ENCODE data around the gene OR2L5. TPM values are rescaled to one million over a fixed set of nuclear protein-coding genes. Genes with fewer than 3 reads are reported as not detected.

The OR2L5 gene
- total RNA-seq, 1 experiment from 2014 or later, result not detected

DNA sequence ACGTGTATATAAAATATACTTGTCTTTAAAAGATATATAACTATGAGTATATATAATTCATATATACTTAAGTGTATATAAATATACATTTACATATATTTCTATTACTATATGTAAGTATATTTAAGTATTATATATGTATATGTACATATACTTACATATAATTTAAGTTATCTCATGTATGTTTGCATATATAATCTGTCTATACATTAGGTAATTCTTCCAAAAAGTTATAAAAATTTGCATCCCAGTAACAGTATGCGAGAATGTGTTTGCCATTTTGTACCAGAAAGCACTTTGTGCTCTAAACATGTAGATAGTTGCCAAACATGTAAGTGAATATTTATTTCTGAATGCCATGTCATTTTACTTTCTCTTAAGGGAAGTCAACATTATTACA lies 48.5 kb upstream of the OR2L5 start, which contains the start of gene OR2AK2:
OR2AK2 (plus strand) TSS at position 301 of the 400 bp plus-strand sequence. CDS start 144 bp downstream, outside the sequence.
- peaks cover 78% of the 10 kb centered on the region in 2 experiments for H3K9me3 Mint-ChIP-seq
- H3K23ac ChIP-seq (ENCODE audit: insufficient read length, low read depth, low read length), result no peak within 1 kb of the TSS
- H3T11ph ChIP-seq (ENCODE audit: low read length), result no peak within 1 kb of the TSS
- H3K4me2 ChIP-seq (ENCODE audit: insufficient read depth, insufficient read length, low read length), result no peak within 1 kb of the TSS
- H3K27me3 Mint-ChIP-seq (ENCODE audit: low read depth), result no peaks in the 10 kb centered on the region
- no peaks in the 10 kb centered on the region for H3K4me1 ChIP-seq (ENCODE audit: insufficient read depth, low read length)
- H3K79me1 ChIP-seq (ENCODE audit: insufficient read depth, low read depth, low read length, poor library complexity, severe bottlenecking), result no peaks in the 10 kb centered on the region
- WGBS (ENCODE audit: extremely low coverage, insufficient read length, low lambda C conversion rate), result no CpG with 5 or more reads among the region's 2 CpGs
- H3K9me3 ChIP-seq (ENCODE audit: control insufficient read depth, low read depth, low read length), result peaks cover 59% of the 10 kb centered on the region
- no peak within 1 kb of the TSS for H3K27ac Mint-ChIP-seq
- H2BK5ac ChIP-seq (ENCODE audit: insufficient read length, low read length), result no peak within 1 kb of the TSS
- no peak within 1 kb of the TSS for H2AFZ ChIP-seq (ENCODE audit: low read length)
- no peak within 1 kb of the TSS for H3K9ac ChIP-seq (ENCODE audit: extremely low read depth, insufficient read length, low read length)
- no peak within 1 kb of the TSS for H3K18ac ChIP-seq (ENCODE audit: insufficient read length, low read depth, low read length)
- no peaks in the 10 kb centered on the region for H3K79me2 ChIP-seq (ENCODE audit: insufficient read depth, low read length)
- H3K36me3 Mint-ChIP-seq (ENCODE audit: insufficient read depth in 1 of 3, low read depth in 3 of 3), result peaks cover 0 to 15% (median 5%) of the 10 kb centered on the region in 3 experiments; a peak in 3 of 7 replicates
- no peak within 1 kb of the TSS for H3K4me3 Mint-ChIP-seq
- H4K5ac ChIP-seq (ENCODE audit: insufficient read length, low read depth, low read length), result no peak within 1 kb of the TSS
- no peak within 1 kb of the TSS for H2BK15ac ChIP-seq (ENCODE audit: low read depth, low read length)
- no peaks in the 10 kb centered on the region for H3K23me2 ChIP-seq (ENCODE audit: insufficient read length, low read depth, low read length, poor library complexity, severe bottlenecking)
- no peaks in the 10 kb centered on the region for H3K4me1 Mint-ChIP-seq
- H3K14ac ChIP-seq (ENCODE audit: insufficient read depth, low read length), result no peak within 1 kb of the TSS
- H3K56ac ChIP-seq (ENCODE audit: insufficient read length, low read depth, low read length), result no peak within 1 kb of the TSS
- no peak within 1 kb of the TSS for H2AK5ac ChIP-seq (ENCODE audit: insufficient read length, low read length)
- no peak within 1 kb of the TSS for H2BK120ac ChIP-seq (ENCODE audit: low read depth, low read length, poor library complexity, severe bottlenecking)
- H3K27me3 ChIP-seq (ENCODE audit: insufficient read depth, low read length), result no peaks in the 10 kb centered on the region
- H2BK12ac ChIP-seq (ENCODE audit: insufficient read length, low read depth, low read length), result no peak within 1 kb of the TSS
- no peak for DNase-seq
- H3K4ac ChIP-seq (ENCODE audit: low read depth, low read length), result no peak within 1 kb of the TSS
- TF ChIP-seq, protein P1, sequence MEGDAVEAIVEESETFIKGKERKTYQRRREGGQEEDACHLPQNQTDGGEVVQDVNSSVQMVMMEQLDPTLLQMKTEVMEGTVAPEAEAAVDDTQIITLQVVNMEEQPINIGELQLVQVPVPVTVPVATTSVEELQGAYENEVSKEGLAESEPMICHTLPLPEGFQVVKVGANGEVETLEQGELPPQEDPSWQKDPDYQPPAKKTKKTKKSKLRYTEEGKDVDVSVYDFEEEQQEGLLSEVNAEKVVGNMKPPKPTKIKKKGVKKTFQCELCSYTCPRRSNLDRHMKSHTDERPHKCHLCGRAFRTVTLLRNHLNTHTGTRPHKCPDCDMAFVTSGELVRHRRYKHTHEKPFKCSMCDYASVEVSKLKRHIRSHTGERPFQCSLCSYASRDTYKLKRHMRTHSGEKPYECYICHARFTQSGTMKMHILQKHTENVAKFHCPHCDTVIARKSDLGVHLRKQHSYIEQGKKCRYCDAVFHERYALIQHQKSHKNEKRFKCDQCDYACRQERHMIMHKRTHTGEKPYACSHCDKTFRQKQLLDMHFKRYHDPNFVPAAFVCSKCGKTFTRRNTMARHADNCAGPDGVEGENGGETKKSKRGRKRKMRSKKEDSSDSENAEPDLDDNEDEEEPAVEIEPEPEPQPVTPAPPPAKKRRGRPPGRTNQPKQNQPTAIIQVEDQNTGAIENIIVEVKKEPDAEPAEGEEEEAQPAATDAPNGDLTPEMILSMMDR (conservative IDR thresholded peaks at IDR 0.05), result no peak
- no peak within 1 kb of the TSS for H4K8ac ChIP-seq (replicated peaks; ENCODE audit: insufficient read length, low read depth, low read length)
- no peak within 1 kb of the TSS for H2BK20ac ChIP-seq (ENCODE audit: low read depth, low read length, poor library complexity, severe bottlenecking)
- H3K27ac ChIP-seq (ENCODE audit: insufficient read length, low read depth, low read length), result no peak within 1 kb of the TSS
- H4K20me1 ChIP-seq (ENCODE audit: control insufficient read depth, insufficient read depth, insufficient read length), result no peaks in the 10 kb centered on the region
- H4K91ac ChIP-seq (ENCODE audit: insufficient read length, low read depth, low read length), result no peak within 1 kb of the TSS

Measured in H9 (cell line).